Progenitor cell of endocrine pancreas (in vitro differentiated cells): ENCODE measurements around the gene BMP7. TPM values are rescaled to one million over a fixed set of nuclear protein-coding genes. Genes with fewer than 3 reads are reported as not detected.

Experiments used
- DNase-seq: peaks from one replicate; pipeline ENCODE4 v3.0.0; 2021; ENCODE audit warnings: low spot score; ENCODE audit not compliant: unreplicated experiment
- H3K27ac Mint-ChIP-seq: 2 replicates; pipeline ENCODE4 v1.8.0; 2021; ENCODE audit warnings: mild to moderate bottlenecking, moderate library complexity, mixed read lengths
- H3K27me3 Mint-ChIP-seq: 2 replicates; pipeline ENCODE4 v1.8.0; 2021; ENCODE audit warnings: mixed read lengths
- H3K36me3 Mint-ChIP-seq: 2 replicates; pipeline ENCODE4 v1.8.0; 2022; ENCODE audit warnings: mixed read lengths; ENCODE audit not compliant: insufficient read depth
- H3K4me1 Mint-ChIP-seq: 2 replicates; pipeline ENCODE4 v1.8.0; 2021; ENCODE audit warnings: low read depth, mixed read lengths
- H3K4me3 Mint-ChIP-seq: 2 replicates; pipeline ENCODE4 v1.8.0; 2021; ENCODE audit warnings: low read depth, mild to moderate bottlenecking, moderate library complexity, mixed read lengths
- H3K9me3 Mint-ChIP-seq: 2 replicates; pipeline ENCODE4 v1.8.0; 2021; ENCODE audit warnings: low read depth, mixed read lengths
- CTCF ChIP-seq: fragments of 200-600 bp; sonication (generic); IDR thresholded peaks from one replicate; pipeline ENCODE4 v1.5.0; 2021; ENCODE audit warnings: antibody characterized with exemption, mild to moderate bottlenecking; ENCODE audit not compliant: unreplicated experiment
- total RNA-seq: library from RNA; stranded (reverse); gene quantifications from 2 replicates; pipeline ENCODE4 v1.2.1, GENCODE V29; 2021

The BMP7 gene
- total RNA-seq, 1 donor from 2014 or later, result 35.4 TPM

- Mint-ChIP-seq H3K4me3 (no peak overlapping the region), H3K4me1 (peaks cover 22% of the 10 kb centered on the region), H3K9me3 (peaks cover 3% of the 10 kb centered on the region), H3K27me3 (no peaks in the 10 kb centered on the region), H3K36me3 (peaks cover 6% of the 10 kb centered on the region), H3K27ac (no peak overlapping the region)
- no peak for DNase-seq
- no peak for TF ChIP-seq CTCF
These were observed 15.1 kb downstream of the BMP7 start for GRCh38 chr20:57251344-57251743.

- Mint-ChIP-seq H3K36me3 (peaks cover 6% of the 10 kb centered on the region), H3K4me1 (peaks cover 20% of the 10 kb centered on the region), H3K4me3 (no peak overlapping the region), H3K27ac (no peak overlapping the region), H3K9me3 (peaks cover 3% of the 10 kb centered on the region), H3K27me3 (no peaks in the 10 kb centered on the region)
- no peak for TF ChIP-seq CTCF
- no peak for DNase-seq
These were observed 15.7 kb downstream of the BMP7 start for GRCh38 chr20:57250607-57251343.

- peaks cover 3% of the 10 kb centered on the region for H3K9me3 Mint-ChIP-seq
- H3K36me3 Mint-ChIP-seq, result peaks cover 6% of the 10 kb centered on the region
- no peak overlapping the region for H3K4me3 Mint-ChIP-seq
- TF ChIP-seq CTCF, result no peak
- no peak overlapping the region for H3K27ac Mint-ChIP-seq
- no peaks in the 10 kb centered on the region for H3K27me3 Mint-ChIP-seq
- no peak for DNase-seq
- H3K4me1 Mint-ChIP-seq, result peaks cover 16% of the 10 kb centered on the region
These were observed 16.7 kb downstream of the BMP7 start for GRCh38 chr20:57249772-57250171.

- Mint-ChIP-seq H3K4me3 (no peak overlapping the region), H3K36me3 (peaks cover 4% of the 10 kb centered on the region), H3K9me3 (peaks cover 3% of the 10 kb centered on the region), H3K27me3 (no peaks in the 10 kb centered on the region), H3K27ac (no peak overlapping the region), H3K4me1 (peaks cover 15% of the 10 kb centered on the region)
- no peak for TF ChIP-seq CTCF
- no peak for DNase-seq
These were observed 17.4 kb downstream of the BMP7 start for GRCh38 chr20:57249073-57249472.

GRCh38 chr20:57248132-57248797 lies 18.2 kb downstream of the BMP7 start:
- no peak for DNase-seq
- Mint-ChIP-seq H3K9me3 (peaks cover 3% of the 10 kb centered on the region), H3K4me1 (peaks cover 17% of the 10 kb centered on the region), H3K36me3 (peaks cover 4% of the 10 kb centered on the region), H3K27ac (no peak overlapping the region), H3K4me3 (no peak overlapping the region), H3K27me3 (no peaks in the 10 kb centered on the region)
- no peak for TF ChIP-seq CTCF
